Subcutaneous adipose tissue (tissue), 4 donors: ENCODE measurements around the gene TP63. TPM values are rescaled to one million over a fixed set of nuclear protein-coding genes. Genes with fewer than 3 reads are reported as not detected.

ENCODE experiments used
- CTCF ChIP-seq: fragments of 450-650 bp; IDR thresholded peaks from one replicate; pipeline ENCODE4 v1.5.1; 2016; ENCODE audit warnings: low read depth, mild to moderate bottlenecking, control low read depth, antibody characterized with exemption, moderate library complexity
- total RNA-seq, 4 donors: library from RNA; depleted of rRNA; stranded (reverse); fragments of >200 nt; gene quantifications; one replicate each; pipeline ENCODE4 v1.1.0, GENCODE V29; 2016

TP63 gene
- total RNA-seq, 4 donors from 2014 or later = 0.17 to 0.44 TPM; not detected in 2

DNA sequence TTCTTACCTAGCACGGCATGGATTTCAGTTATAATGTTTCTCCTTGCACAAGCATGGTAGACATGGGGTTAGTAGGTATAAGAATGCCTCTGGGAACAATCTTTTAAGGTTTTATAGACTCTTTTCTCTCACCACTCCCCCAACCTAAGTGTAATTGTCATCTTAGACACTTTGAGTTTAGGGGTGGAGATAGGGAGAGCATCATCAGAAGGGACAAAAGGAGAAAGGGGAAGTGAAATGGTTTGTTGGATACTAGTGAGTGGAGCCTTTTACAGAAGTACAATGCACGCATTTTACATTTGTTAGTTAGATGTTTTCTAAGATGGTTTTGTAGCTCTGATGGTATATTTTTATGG, 189.2 kb downstream of the TP63 start:
- no peak for TF ChIP-seq CTCF

DNA sequence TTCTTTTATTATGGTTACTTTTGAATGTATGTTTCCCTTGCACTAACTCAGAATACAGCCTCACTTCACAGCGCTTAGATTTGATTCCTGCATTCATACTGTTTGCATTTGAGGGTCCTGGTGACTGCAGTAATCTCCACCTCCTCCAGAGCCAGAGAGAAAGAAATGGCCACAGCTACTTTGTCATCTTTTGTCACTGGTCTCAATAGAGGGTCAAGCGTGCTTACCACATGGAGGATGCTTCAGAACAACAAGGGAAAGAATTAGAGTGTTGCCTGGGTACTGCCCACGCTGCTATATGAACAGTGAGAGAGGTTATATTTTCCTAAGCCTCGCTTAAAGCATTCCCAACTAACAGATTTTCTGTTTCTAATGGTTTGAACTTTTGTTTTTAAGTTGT, 190.1 kb downstream of the TP63 start:
- no peak for TF ChIP-seq CTCF

GRCh38 chr3:189822726-189823125, 191.5 kb downstream of the TP63 start:
- no peak for TF ChIP-seq CTCF

DNA sequence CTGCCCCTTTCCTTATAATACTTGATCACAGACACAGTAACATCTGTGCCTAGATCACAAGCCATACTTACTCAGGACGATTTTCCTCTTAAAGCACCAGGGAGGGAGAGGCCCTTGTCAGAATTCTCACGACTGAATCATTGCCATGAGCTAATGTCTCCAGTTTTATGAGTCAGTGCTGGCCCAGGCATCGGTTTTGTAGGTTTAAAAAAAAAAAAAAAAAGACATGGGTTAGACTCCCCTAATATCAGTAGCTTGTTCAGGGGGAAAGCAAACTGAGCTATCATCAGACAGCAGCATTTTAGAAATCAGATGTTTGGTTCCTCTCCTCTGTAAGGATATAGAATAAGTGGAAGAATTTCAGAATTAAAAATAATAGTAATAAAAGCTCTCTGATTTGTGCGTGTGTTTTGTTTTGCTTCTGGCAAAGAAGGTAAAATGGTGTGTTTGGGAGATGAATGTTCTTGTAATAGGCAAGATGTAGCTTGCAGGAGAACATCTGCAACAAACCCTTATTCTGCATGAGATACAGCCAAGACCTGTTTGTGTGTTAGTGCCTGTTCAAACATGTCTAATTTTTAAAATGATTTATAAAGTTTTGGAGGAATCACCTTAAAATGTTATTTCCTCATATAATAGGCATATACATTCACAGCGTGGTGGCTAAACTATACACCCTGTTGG, 193.6 kb downstream of the TP63 start:
- no peak for TF ChIP-seq CTCF

DNA sequence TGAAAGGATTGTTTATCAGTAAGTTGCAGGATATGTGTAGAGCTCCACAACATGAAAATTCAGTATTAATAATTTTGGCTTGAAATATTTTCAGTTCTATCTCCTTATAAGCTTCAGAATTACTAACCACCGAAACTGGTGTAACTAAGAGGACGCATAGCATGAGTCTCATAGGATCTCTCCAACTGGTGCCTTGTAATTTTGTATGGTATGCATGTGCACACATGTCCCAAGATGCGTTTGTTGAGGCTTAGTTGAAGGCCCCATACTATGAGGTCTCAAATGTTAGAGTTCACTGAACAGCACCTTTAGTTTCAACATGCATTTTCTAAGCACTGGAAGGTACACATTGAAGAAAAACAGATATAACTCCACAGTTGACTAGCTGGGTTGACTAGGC, 195.4 kb downstream of the TP63 start:
- TF ChIP-seq CTCF = no peak

- TF ChIP-seq CTCF = no peak
These were observed 195.9 kb downstream of the TP63 start for GRCh38 chr3:189827108-189827507.

- no peak for TF ChIP-seq CTCF
These were observed 199.2 kb downstream of the TP63 start for GRCh38 chr3:189830401-189830800.
